ENCODE measurements around the gene ARHGEF4.

- TF ChIP-seq, protein P1, sequence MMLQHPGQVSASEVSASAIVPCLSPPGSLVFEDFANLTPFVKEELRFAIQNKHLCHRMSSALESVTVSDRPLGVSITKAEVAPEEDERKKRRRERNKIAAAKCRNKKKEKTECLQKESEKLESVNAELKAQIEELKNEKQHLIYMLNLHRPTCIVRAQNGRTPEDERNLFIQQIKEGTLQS (CRISPR knock-in tag; conservative IDR thresholded peaks at IDR 0.05): no peak
- TF ChIP-seq NFE2L1 (CRISPR knock-in tag; IDR thresholded peaks at IDR 0.05): no peak
- TF ChIP-seq, protein P2, sequence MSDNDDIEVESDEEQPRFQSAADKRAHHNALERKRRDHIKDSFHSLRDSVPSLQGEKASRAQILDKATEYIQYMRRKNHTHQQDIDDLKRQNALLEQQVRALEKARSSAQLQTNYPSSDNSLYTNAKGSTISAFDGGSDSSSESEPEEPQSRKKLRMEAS (CRISPR knock-in tag; IDR thresholded peaks at IDR 0.05): no peak
- TF ChIP-seq, protein P3, sequence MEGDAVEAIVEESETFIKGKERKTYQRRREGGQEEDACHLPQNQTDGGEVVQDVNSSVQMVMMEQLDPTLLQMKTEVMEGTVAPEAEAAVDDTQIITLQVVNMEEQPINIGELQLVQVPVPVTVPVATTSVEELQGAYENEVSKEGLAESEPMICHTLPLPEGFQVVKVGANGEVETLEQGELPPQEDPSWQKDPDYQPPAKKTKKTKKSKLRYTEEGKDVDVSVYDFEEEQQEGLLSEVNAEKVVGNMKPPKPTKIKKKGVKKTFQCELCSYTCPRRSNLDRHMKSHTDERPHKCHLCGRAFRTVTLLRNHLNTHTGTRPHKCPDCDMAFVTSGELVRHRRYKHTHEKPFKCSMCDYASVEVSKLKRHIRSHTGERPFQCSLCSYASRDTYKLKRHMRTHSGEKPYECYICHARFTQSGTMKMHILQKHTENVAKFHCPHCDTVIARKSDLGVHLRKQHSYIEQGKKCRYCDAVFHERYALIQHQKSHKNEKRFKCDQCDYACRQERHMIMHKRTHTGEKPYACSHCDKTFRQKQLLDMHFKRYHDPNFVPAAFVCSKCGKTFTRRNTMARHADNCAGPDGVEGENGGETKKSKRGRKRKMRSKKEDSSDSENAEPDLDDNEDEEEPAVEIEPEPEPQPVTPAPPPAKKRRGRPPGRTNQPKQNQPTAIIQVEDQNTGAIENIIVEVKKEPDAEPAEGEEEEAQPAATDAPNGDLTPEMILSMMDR (IDR thresholded peaks at IDR 0.05): no peak
- TF ChIP-seq, protein P4, sequence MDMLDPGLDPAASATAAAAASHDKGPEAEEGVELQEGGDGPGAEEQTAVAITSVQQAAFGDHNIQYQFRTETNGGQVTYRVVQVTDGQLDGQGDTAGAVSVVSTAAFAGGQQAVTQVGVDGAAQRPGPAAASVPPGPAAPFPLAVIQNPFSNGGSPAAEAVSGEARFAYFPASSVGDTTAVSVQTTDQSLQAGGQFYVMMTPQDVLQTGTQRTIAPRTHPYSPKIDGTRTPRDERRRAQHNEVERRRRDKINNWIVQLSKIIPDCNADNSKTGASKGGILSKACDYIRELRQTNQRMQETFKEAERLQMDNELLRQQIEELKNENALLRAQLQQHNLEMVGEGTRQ (CRISPR knock-in tag; IDR thresholded peaks at IDR 0.05): no peak
- no peak for TF ChIP-seq NR2C2 (CRISPR knock-in tag; IDR thresholded peaks at IDR 0.05)
- no peak for TF ChIP-seq NR3C1 (CRISPR knock-in tag; conservative IDR thresholded peaks at IDR 0.05; ENCODE audit: low read depth)
- no peak for TF ChIP-seq USF1 (CRISPR knock-in tag; IDR thresholded peaks at IDR 0.05)
- TF ChIP-seq CREM (CRISPR knock-in tag; IDR thresholded peaks at IDR 0.05): no peak
Observed at GRCh38 chr2:131048641-131049040, 211.9 kb downstream of the ARHGEF4 start.
